ENCODE data around the gene IGSF21. TPM values are rescaled to one million over a fixed set of nuclear protein-coding genes. Genes with fewer than 3 reads are reported as not detected.
A peak's percentile ranks its signal among the peaks of the same experiment; 100 is the strongest.

IGSF21 gene
- total and polyA plus RNA-seq, 2 of the 8 experiments (the other 6 are each of a cell fraction or from before 2014, with no cell fraction given) = 22.5 to 28.5 TPM

DNA sequence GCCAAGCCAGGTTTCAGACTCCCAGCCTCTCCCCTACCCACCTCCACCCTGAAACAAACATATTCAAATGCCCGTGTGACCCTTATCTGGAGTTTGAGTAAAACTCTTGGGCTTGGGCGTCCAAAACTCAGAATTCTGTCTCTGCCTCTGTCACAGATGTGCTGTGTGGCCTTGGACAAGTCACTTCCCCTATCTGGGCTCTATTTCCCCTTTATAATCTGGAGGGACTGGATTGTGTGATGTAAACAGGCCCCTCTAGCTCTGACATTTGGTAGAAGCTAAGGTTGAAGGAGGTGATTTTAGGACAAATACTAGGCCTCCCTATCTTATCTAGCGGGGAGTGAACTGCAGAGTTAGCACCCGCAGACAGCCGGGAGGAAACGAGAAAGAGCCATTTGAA is 67.5 kb downstream of the IGSF21 start:
- no peak overlapping the region for H3K9ac ChIP-seq (replicated peaks in 1 of 4; ENCODE audit: extremely low read depth in 1 of 4, low read depth in 3 of 4, low read length in 3 of 4)
- no peaks in the 10 kb centered on the region; the same call in 1 of the 2 replicates for H3K23me2 ChIP-seq (ENCODE audit: low read depth, low read length)
- H3K79me2 ChIP-seq (ENCODE audit: control insufficient read depth in 1 of 2, insufficient read depth in 2 of 2, low read length in 2 of 2) = no peaks in the 10 kb centered on the region
- H3K27me3 ChIP-seq (replicated peaks in 1 of 4; ENCODE audit: control insufficient read depth in 3 of 4, extremely low read depth in 1 of 4, insufficient read depth in 3 of 4, low read length in 3 of 4) = no peaks in the 10 kb centered on the region
- no peaks in the 10 kb centered on the region for H3K9me3 ChIP-seq (ENCODE audit: insufficient read depth in 2 of 2, low read depth in 1 of 2, low read length in 1 of 2)
- H2BK12ac ChIP-seq (ENCODE audit: low read depth, low read length) = peak overlapping the region; percentile 78; the same call in 1 of the 2 replicates
- FAIRE-seq (no peak), DNase-seq (ENCODE audit: low read depth in 1 of 2, low spot score in 2 of 2) (no peak)
- no peak overlapping the region for H4K8ac ChIP-seq (ENCODE audit: extremely low read depth, insufficient read depth, low read length)
- no peak overlapping the region for H3K56ac ChIP-seq (replicated peaks; ENCODE audit: insufficient read length, low read depth, low read length)
- H3K27ac ChIP-seq (ENCODE audit: low read depth, low read length) = no peak overlapping the region
- no peak overlapping the region for H2AK5ac ChIP-seq (ENCODE audit: low read depth, low read length)
- no peak for TF ChIP-seq EGR1 (IDR thresholded peaks at IDR 0.05; ENCODE audit: borderline replicate concordance, low read depth, low read length)
- TF ChIP-seq CHD1 (IDR thresholded peaks at IDR 0.05; ENCODE audit: low read depth, low read length) = no peak
- TF ChIP-seq ASH2L (IDR thresholded peaks at IDR 0.05; ENCODE audit: low read length) = no peak
- no peak for TF ChIP-seq FOSL1 (IDR thresholded peaks at IDR 0.05; ENCODE audit: insufficient read depth, low read depth, low read length)
- no peak for TF ChIP-seq BRCA1 (IDR thresholded peaks at IDR 0.05; ENCODE audit: low read depth, low read length)
- TF ChIP-seq, protein P1, sequence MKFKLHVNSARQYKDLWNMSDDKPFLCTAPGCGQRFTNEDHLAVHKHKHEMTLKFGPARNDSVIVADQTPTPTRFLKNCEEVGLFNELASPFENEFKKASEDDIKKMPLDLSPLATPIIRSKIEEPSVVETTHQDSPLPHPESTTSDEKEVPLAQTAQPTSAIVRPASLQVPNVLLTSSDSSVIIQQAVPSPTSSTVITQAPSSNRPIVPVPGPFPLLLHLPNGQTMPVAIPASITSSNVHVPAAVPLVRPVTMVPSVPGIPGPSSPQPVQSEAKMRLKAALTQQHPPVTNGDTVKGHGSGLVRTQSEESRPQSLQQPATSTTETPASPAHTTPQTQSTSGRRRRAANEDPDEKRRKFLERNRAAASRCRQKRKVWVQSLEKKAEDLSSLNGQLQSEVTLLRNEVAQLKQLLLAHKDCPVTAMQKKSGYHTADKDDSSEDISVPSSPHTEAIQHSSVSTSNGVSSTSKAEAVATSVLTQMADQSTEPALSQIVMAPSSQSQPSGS (IDR thresholded peaks at IDR 0.05; ENCODE audit: low read length) = no peak
- TF ChIP-seq GTF2F1 (IDR thresholded peaks at IDR 0.05; ENCODE audit: borderline replicate concordance, low read depth, low read length) = no peak
- TF ChIP-seq CBX8 (IDR thresholded peaks at IDR 0.05; ENCODE audit: borderline replicate concordance, low read depth, low read length) = no peak
- TF ChIP-seq SP4 (IDR thresholded peaks at IDR 0.05; ENCODE audit: low read length) = no peak
- TF ChIP-seq POLR2A (IDR thresholded peaks at IDR 0.05; ENCODE audit: control extremely low read depth in 1 of 2, low read depth in 2 of 2, low read length in 2 of 2) = no peak
- TF ChIP-seq CTBP2 (IDR thresholded peaks at IDR 0.05; ENCODE audit: borderline replicate concordance, insufficient read depth, insufficient read length, low read length) = no peak
- TF ChIP-seq SP2 (IDR thresholded peaks at IDR 0.05; ENCODE audit: low read length) = no peak
- no peak for TF ChIP-seq RBBP5 (IDR thresholded peaks at IDR 0.05; ENCODE audit: borderline replicate concordance, low read depth, low read length)
- no peak for TF ChIP-seq SP1 (IDR thresholded peaks at IDR 0.05; ENCODE audit: low read depth, low read length)
- H2BK15ac ChIP-seq (ENCODE audit: low read length) = no peak overlapping the region
- H3K36me3 ChIP-seq (ENCODE audit: control insufficient read depth in 2 of 4, insufficient read depth in 4 of 4, low read length in 3 of 4) = no peaks in the 10 kb centered on the region
- peaks cover 13 to 28% (median 15%) of the 10 kb centered on the region in 4 experiments for H3K4me1 ChIP-seq (replicated peaks in 1 of 4; ENCODE audit: control insufficient read depth in 3 of 4, insufficient read depth in 4 of 4, low read length in 3 of 4)
- no peak overlapping the region for H4K5ac ChIP-seq (ENCODE audit: insufficient read length, low read depth, low read length)
- no peak overlapping the region for H3K4ac ChIP-seq (replicated peaks; ENCODE audit: insufficient read length, low read depth, low read length)
- H3K14ac ChIP-seq (ENCODE audit: insufficient read length) = no peak overlapping the region
- WGBS, 2 experiments (ENCODE audit: extremely low coverage in 1 of 2, insufficient coverage in 1 of 2, insufficient read length in 1 of 2, insufficient replicate concordance in 2 of 2, low coverage in 1 of 2, low lambda C conversion rate in 2 of 2, missing lambda C conversion rate in 1 of 2) = 89% methylated on average over 6 of the region's 6 CpGs; no CpG with 5 or more reads in 1 of the 2 experiments
- peak overlapping the region in 1 of 2 experiments; percentile 16; a peak in 1 of 4 replicates for H3K4me2 ChIP-seq (ENCODE audit: insufficient read depth in 1 of 2, low read depth in 2 of 2, low read length in 2 of 2)
- no peak overlapping the region for H2BK120ac ChIP-seq (replicated peaks; ENCODE audit: low read depth, low read length)
- H2BK5ac ChIP-seq (ENCODE audit: low read depth, low read length) = no peak overlapping the region
- no peak overlapping the region for H2AFZ ChIP-seq (ENCODE audit: low read length)
- H4K20me1 ChIP-seq (replicated peaks in 1 of 2; ENCODE audit: control insufficient read depth in 1 of 2, insufficient read depth in 2 of 2, low read length in 2 of 2) = no peaks in the 10 kb centered on the region
- H3K23ac ChIP-seq (ENCODE audit: insufficient read length) = no peak overlapping the region
- H3K4me3 ChIP-seq (ENCODE audit: extremely low read depth in 1 of 4, insufficient read depth in 2 of 4, low read depth in 3 of 4, low read length in 4 of 4) = no peak overlapping the region
- no peak overlapping the region for H2BK20ac ChIP-seq (ENCODE audit: low read length)
- no peak overlapping the region for H4K91ac ChIP-seq (replicated peaks; ENCODE audit: insufficient read length, low read length)
- no peaks in the 10 kb centered on the region for H3K79me1 ChIP-seq (ENCODE audit: low read depth, low read length)
- POLR2A ChIA-PET (ENCODE audit: partially characterized antibody) = no interaction called here
- H3K18ac ChIP-seq (ENCODE audit: extremely low read depth, low read length) = peak overlapping the region; percentile 65; the same call in 1 of the 2 replicates
- CTCF ChIA-PET (ENCODE audit: partially characterized antibody) = interaction anchor here (1.1 to 2.3 kb wide), 8 partner anchors 9 to 406 kb away, joined by 3 to 5 read pairs (median 4); no protein-coding TSS in a partner anchor
